Body of pancreas (tissue), 4 donors: ENCODE results near the gene FHL2. TPM values are rescaled to one million over a fixed set of nuclear protein-coding genes. Genes with fewer than 3 reads are reported as not detected.

Experiments
- ATAC-seq: fragments of 150-250 bp; one replicate; pipeline ENCODE4 v1.9.1; 2016
- DNase-seq, 4 donors: peaks; one replicate each; pipeline ENCODE4 v3.0.0-alpha.2; 2019
- H3K27ac ChIP-seq, 4 donors: fragments of 200-600 bp; sonication (generic); 1 replicate in 3 of 4; 2 replicates in 1 of 4; pipeline versions ENCODE4 v1.5.1 to v1.6.1; 2016 to 2019; ENCODE audit warnings: mild to moderate bottlenecking in 1 of 4, mixed read lengths in 1 of 4, moderate library complexity in 1 of 4
- H3K27me3 ChIP-seq, 2 donors: fragments of 200-600 bp; sonication (generic); one replicate each; pipeline ENCODE4 v1.6.0; 2016; ENCODE audit warnings: mild to moderate bottlenecking in 1 of 2
- H3K36me3 ChIP-seq, 2 donors: fragments of 200-600 bp; sonication (generic); replicated peaks in 1 of 2; 2 replicates each; pipeline ENCODE4 v1.5.1; 2016; ENCODE audit warnings: low read depth in 2 of 2; ENCODE audit not compliant: insufficient read depth in 1 of 2
- H3K4me1 ChIP-seq: fragments of 200-600 bp; sonication (generic); one replicate; pipeline ENCODE4 v1.6.0; 2016
- H3K4me3 ChIP-seq, 2 donors: fragments of 200-600 bp; sonication (generic); 1 replicate in 1 of 2; 2 replicates in 1 of 2; pipeline ENCODE4 v1.5.1; 2016 to 2019
- H3K9me3 ChIP-seq, 3 donors: fragments of 200-600 bp; sonication (generic); 1 replicate in 2 of 3; 2 replicates in 1 of 3; pipeline ENCODE4 v1.5.1; 2016
- POLR2A ChIP-seq, 3 donors: fragments of 450-650 bp; IDR thresholded peaks; one replicate each; pipeline ENCODE4 v1.6.1; 2016; ENCODE audit warnings: antibody characterized with exemption in 3 of 3, mild to moderate bottlenecking in 2 of 3
- WGBS, 2 donors: methylation state at CpG; one replicate each; pipeline ENCODE4 v1.1.5; 2017; 5-methylcytosine and 5-hydroxymethylcytosine counted together
- intact Hi-C: fragments of 100-400 bp; cut with DNase I; formaldehyde crosslinking; loops from one replicate; pipeline ENCODE4 v1.15.1; 2023
- total RNA-seq, 2 donors: library from RNA; depleted of rRNA; stranded (reverse); fragments of >200 nt; gene quantifications; one replicate each; pipeline ENCODE4 v1.1.0, GENCODE V29; 2016
- TF ChIP-seq, protein P1 (sequence below), 7 experiments: fragments of 450-650 bp in 4 of 7; fragments of 200-600 bp in 3 of 7; sonication (generic) in 3 of 7; IDR thresholded peaks; one replicate each; pipeline ENCODE4 v1.5.1; 2016 to 2019; ENCODE audit warnings: antibody characterized with exemption in 7 of 7

The FHL2 gene
- total RNA-seq, 2 donors from 2014 or later: 3.6 to 21.8 TPM

- intact Hi-C loops: no loop called here
- WGBS, 2 donors: 47 to 56% methylated on average over 9 of the region's 9 CpGs
- Histone ChIP-seq H3K4me1 (no peaks in the 10 kb centered on the region), H3K27me3 (no peaks in the 10 kb centered on the region), H3K27ac (no peak overlapping the region), H3K4me3 (no peak overlapping the region), H3K36me3 (no peaks in the 10 kb centered on the region), H3K9me3 (no peaks in the 10 kb centered on the region)
- no peak for ATAC-seq
- no peak for DNase-seq
- TF ChIP-seq POLR2A (IDR thresholded peaks at IDR 0.05): no peak
These were observed 18.3 kb downstream of the FHL2 start for GRCh38 chr2:105380432-105381100.

DNA sequence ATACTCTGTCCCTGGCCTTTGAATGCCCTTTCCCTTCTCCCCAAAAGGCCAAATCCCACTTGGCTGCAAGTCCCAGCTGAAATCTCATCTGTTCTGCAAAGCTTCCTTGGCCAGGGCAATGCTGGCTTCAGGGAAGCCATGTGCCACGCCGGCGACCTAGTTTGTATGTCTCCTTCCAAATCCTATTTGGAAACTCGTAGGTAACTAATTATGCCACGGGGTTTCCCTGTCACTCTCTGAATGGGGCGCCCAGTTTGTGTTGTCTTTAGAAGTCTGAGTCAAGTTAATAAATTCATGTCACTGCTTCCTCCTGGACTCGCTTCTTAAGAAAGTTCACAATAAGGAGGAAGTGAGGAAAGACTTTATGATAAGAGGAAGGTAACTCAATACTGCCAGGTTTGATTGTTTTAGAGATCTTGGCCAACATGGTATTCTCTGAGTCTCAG lies 19.1 kb downstream of the FHL2 start:
- WGBS, 2 donors: 67 to 78% methylated on average over 7 of the region's 7 CpGs
- no peaks in the 10 kb centered on the region for H3K4me1 ChIP-seq
- no peaks in the 10 kb centered on the region for H3K9me3 ChIP-seq
- intact Hi-C loops: no loop called here
- no peaks in the 10 kb centered on the region for H3K27me3 ChIP-seq
- DNase-seq (no peak), ATAC-seq (no peak)
- H3K4me3 ChIP-seq: no peak overlapping the region
- no peak overlapping the region for H3K27ac ChIP-seq
- TF ChIP-seq POLR2A (IDR thresholded peaks at IDR 0.05): no peak
- TF ChIP-seq, protein P1, sequence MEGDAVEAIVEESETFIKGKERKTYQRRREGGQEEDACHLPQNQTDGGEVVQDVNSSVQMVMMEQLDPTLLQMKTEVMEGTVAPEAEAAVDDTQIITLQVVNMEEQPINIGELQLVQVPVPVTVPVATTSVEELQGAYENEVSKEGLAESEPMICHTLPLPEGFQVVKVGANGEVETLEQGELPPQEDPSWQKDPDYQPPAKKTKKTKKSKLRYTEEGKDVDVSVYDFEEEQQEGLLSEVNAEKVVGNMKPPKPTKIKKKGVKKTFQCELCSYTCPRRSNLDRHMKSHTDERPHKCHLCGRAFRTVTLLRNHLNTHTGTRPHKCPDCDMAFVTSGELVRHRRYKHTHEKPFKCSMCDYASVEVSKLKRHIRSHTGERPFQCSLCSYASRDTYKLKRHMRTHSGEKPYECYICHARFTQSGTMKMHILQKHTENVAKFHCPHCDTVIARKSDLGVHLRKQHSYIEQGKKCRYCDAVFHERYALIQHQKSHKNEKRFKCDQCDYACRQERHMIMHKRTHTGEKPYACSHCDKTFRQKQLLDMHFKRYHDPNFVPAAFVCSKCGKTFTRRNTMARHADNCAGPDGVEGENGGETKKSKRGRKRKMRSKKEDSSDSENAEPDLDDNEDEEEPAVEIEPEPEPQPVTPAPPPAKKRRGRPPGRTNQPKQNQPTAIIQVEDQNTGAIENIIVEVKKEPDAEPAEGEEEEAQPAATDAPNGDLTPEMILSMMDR (IDR thresholded peaks at IDR 0.05): no peak
- H3K36me3 ChIP-seq: no peaks in the 10 kb centered on the region

DNA sequence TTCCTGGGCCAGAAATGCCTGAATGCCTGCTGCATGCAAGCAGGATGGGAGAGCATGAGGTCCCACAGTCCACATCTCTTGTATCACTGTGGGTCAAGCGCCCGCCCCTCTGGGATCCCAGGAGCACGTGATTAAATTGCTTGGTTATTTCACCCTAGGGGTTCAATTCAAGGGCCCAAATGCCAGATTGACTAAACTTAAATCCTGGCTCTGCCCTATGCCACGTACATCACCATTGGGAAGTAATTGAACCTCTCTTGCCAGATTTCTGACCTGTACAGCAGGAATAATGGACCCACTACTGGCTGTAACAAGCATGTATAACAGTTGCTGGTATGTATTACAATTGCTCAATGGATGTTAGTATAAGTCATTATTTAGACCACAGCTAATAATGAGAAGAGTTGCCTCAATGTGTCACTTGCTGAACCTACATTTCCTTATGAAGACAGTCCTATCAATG lies 19.9 kb downstream of the FHL2 start:
- ATAC-seq: no peak
- intact Hi-C loops: no loop called here
- DNase-seq: no peak
- H3K4me3 ChIP-seq: no peak overlapping the region
- no peaks in the 10 kb centered on the region for H3K27me3 ChIP-seq
- TF ChIP-seq, protein P1 (IDR thresholded peaks at IDR 0.05): no peak
- no peak for TF ChIP-seq POLR2A (IDR thresholded peaks at IDR 0.05)
- H3K9me3 ChIP-seq: no peaks in the 10 kb centered on the region
- H3K27ac ChIP-seq: no peak overlapping the region
- H3K36me3 ChIP-seq: no peaks in the 10 kb centered on the region
- WGBS, 2 donors: 81 to 100% methylated on average over 1 to 4 of the region's 4 CpGs
- H3K4me1 ChIP-seq: no peaks in the 10 kb centered on the region

GRCh38 chr2:105378276-105378840 lies 20.5 kb downstream of the FHL2 start:
- Histone ChIP-seq H3K36me3 (no peaks in the 10 kb centered on the region), H3K27me3 (no peaks in the 10 kb centered on the region), H3K4me3 (no peak overlapping the region), H3K4me1 (no peaks in the 10 kb centered on the region), H3K9me3 (no peaks in the 10 kb centered on the region), H3K27ac (no peak overlapping the region)
- 71 to 76% methylated on average over 12 of the region's 12 CpGs for WGBS, 2 donors
- ATAC-seq (no peak), DNase-seq (no peak)
- intact Hi-C loops: no loop called here
- TF ChIP-seq, protein P1 (IDR thresholded peaks at IDR 0.05): no peak
- no peak for TF ChIP-seq POLR2A (IDR thresholded peaks at IDR 0.05)

- H3K36me3 ChIP-seq: no peaks in the 10 kb centered on the region
- no peak overlapping the region for H3K27ac ChIP-seq
- no peaks in the 10 kb centered on the region for H3K9me3 ChIP-seq
- ATAC-seq (no peak), DNase-seq (no peak)
- H3K27me3 ChIP-seq: no peaks in the 10 kb centered on the region
- intact Hi-C loops: no loop called here
- WGBS, 2 donors: 76 to 79% methylated on average over 3 of the region's 3 CpGs
- no peaks in the 10 kb centered on the region for H3K4me1 ChIP-seq
- TF ChIP-seq, protein P1 (IDR thresholded peaks at IDR 0.05): peak in 1 of 7 experiments; percentile 2
- no peak for TF ChIP-seq POLR2A (IDR thresholded peaks at IDR 0.05)
- no peak overlapping the region for H3K4me3 ChIP-seq
These were observed 21.0 kb downstream of the FHL2 start for GRCh38 chr2:105377871-105378270.
